ENCODE results near the gene HMCES.
"Not testable (repeated sequence)": the region's sequence is repeated elsewhere in the genome, so short reads cannot be mapped to it uniquely, and the experiment has no call there.

HMCES gene

GRCh38 chr3:129326595-129326994 is 47.9 kb downstream of the HMCES start:
- H3K4me3 ChIP-seq (ENCODE audit: low read length) = no peak overlapping the region
- DNase-seq (ENCODE audit: low read depth) = no peak
- TF ChIP-seq CTCF (IDR thresholded peaks at IDR 0.05; ENCODE audit: insufficient read depth, low read depth, low read length, missing control alignments) = no peak

DNA sequence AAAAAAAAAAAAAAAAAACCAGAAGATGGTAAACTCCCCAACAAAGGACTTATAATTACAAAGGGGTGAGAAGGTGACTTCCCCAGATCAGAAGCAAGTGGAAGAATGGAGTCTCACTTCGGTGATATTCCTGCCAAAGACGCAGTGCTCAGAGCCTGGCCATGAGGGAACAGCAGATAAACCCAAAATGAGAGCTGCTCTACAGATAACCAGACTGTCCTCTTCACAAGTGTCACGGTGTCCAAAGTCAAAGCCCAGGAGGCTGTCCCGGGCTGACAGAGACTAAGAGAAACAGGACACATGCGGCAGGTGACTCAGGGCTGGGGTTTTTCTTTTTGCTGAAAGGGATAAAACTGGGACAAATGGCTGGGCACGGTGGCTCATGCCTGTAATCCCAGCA is 48.8 kb downstream of the HMCES start:
- TF ChIP-seq CTCF (IDR thresholded peaks at IDR 0.05; ENCODE audit: insufficient read depth, low read depth, low read length, missing control alignments) = no peak
- DNase-seq (ENCODE audit: low read depth) = no peak
- H3K4me3 ChIP-seq (ENCODE audit: low read length) = no peak overlapping the region

GRCh38 chr3:129329858-129330257 is 51.2 kb downstream of the HMCES start:
- no peak for TF ChIP-seq CTCF (IDR thresholded peaks at IDR 0.05; ENCODE audit: insufficient read depth, low read depth, low read length, missing control alignments)
- H3K4me3 ChIP-seq (ENCODE audit: low read length) = no peak overlapping the region
- no peak for DNase-seq (ENCODE audit: low read depth)

- no peak for TF ChIP-seq CTCF (IDR thresholded peaks at IDR 0.05; ENCODE audit: insufficient read depth, low read depth, low read length, missing control alignments)
- H3K4me3 ChIP-seq (ENCODE audit: low read length) = no peak overlapping the region
- DNase-seq (ENCODE audit: low read depth) = no peak
Observed at GRCh38 chr3:129330409-129330808, 51.7 kb downstream of the HMCES start.

DNA sequence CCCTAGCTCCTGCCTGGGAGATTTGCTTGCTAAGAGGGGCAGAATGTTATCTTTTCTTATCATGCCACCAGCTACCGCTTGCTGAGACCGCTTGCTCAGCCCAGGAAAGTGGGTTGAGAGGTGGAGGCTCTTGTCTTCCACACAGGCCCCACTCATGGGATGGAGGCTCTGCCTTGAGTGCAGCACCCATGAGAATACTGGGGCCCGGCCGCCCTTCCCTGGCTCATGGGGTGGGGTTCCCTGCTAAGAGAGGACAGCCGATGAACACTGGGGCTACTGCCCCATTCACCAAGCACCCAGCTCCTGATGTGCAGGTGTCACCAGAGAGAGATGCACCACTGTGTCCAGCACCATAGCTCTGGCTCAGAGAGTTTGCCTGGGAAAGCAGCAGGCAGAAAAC is 55.2 kb downstream of the HMCES start:
- no peak for DNase-seq (ENCODE audit: low read depth)
- no peak overlapping the region for H3K4me3 ChIP-seq (ENCODE audit: low read length)
- no peak for TF ChIP-seq CTCF (IDR thresholded peaks at IDR 0.05; ENCODE audit: insufficient read depth, low read depth, low read length, missing control alignments)

GRCh38 chr3:129336093-129336706 is 57.5 kb downstream of the HMCES start:
- no peak for TF ChIP-seq CTCF (IDR thresholded peaks at IDR 0.05; ENCODE audit: insufficient read depth, low read depth, low read length, missing control alignments)
- DNase-seq (ENCODE audit: low read depth) = no peak
- no peak overlapping the region for H3K4me3 ChIP-seq (ENCODE audit: low read length)

DNA sequence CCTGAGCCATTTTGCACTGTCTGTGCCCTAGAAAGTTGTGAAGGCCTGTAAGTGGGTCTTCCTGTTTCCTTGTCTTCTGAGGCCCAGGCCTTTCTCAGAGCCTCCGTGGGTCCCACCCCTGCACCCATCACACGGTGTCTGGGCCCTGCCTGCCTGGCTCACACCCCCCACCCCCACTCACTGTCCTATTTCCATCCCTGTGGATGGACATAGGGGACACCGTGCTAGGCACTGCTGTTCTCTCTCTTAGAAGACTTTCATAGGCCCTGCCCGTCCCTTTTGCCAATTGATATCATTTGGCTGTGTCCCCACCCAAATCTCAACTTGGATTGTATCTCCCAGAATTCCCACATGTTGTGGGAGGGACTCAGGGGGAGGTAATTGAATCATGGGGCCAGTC is 59.0 kb downstream of the HMCES start:
- not testable (repeated sequence) for H3K4me3 ChIP-seq (ENCODE audit: low read length); DNase-seq (ENCODE audit: low read depth)

DNA sequence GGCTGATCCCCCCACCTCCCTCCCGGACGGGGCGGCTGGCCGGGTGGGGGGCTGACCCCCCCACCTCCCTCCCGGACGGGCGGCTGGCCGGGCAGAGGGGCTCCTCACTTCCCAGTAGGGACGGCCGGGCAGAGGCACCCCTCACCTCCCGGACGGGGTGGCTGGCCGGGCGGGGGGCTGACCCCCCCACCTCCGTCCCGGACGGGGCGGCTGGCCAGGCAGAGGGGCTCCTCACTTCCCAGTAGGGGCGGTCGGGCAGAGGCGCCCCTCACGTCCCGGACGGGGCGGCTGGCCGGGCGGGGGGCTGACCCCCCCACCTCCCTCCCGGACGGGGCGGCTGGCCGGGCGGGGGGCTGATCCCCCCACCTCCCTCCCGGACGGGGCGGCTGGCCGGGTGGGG is 60.5 kb downstream of the HMCES start:
- not testable (repeated sequence) for DNase-seq (ENCODE audit: low read depth); H3K4me3 ChIP-seq (ENCODE audit: low read length)

DNA sequence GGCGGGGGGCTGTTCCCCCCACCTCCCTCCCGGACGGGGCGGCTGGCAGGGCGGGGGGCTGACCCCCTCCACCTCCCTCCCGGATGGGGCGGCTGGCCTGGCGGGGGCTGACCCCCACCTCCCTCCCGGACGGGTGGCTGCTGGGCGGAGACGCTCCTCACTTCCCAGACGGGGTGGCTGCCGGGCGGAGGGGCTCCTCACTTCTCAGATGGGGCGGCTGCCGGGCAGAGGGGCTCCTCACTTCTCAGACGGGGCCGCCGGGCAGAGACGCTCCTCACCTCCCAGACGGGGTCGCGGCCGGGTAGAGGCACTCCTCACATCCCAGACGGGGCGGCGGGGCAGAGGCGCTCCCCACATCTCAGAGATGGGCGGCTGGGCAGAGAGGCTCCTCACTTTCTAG is 61.2 kb downstream of the HMCES start:
- not testable (repeated sequence) for DNase-seq (ENCODE audit: low read depth); H3K4me3 ChIP-seq (ENCODE audit: low read length)
